GM10266 (cell line): ENCODE measurements around the gene MAMDC2.

Experiments
- DNase-seq: peaks from one replicate; pipeline ENCODE4 v3.0.0; 2012; ENCODE audit errors: extremely low spot score
- CTCF ChIP-seq: IDR thresholded peaks from 2 replicates; pipeline ENCODE4 v1.5.1; 2012; ENCODE audit warnings: mild to moderate bottlenecking, low read depth; ENCODE audit not compliant: control insufficient read depth, insufficient read depth; ENCODE audit errors: missing control alignments

MAMDC2 gene

GRCh38 chr9:70263421-70263820 lies 219.8 kb downstream of the MAMDC2 start:
- no peak for TF ChIP-seq CTCF
- DNase-seq: no peak
